H1 (cell line): ENCODE data around the gene L3MBTL1. TPM values are rescaled to one million over a fixed set of nuclear protein-coding genes. Genes with fewer than 3 reads are reported as not detected.

Source experiments
- CTCF ChIA-PET: fragments of 300-600 bp; sonication (Branson Sonifier 250); formaldehyde crosslinking; loops from one replicate; lab custom pipeline; 2021; ENCODE audit not compliant: partially characterized antibody; lab: Charles Lee
- POLR2A ChIA-PET: fragments of 300-600 bp; sonication (Branson Sonifier 250); formaldehyde crosslinking; loops from one replicate; lab custom pipeline; 2021; ENCODE audit warnings: inconsistent platforms; ENCODE audit not compliant: partially characterized antibody; lab: Charles Lee
- DNase-seq, 2 experiments: peaks; one replicate each; pipeline versions ENCODE4 v3.0.0 to v3.0.0-alpha.2; 2010 to 2022; ENCODE audit warnings: low spot score in 2 of 2, low read depth in 1 of 2, mixed read lengths in 1 of 2
- FAIRE-seq: peaks from 2 replicates; lab custom pipeline; 2011; peaks lifted over from hg19 to GRCh38; lab: Jason Lieb, UNC
- H2AFZ ChIP-seq: 2 replicates; pipeline ENCODE4 v1.8.1; 2012; ENCODE audit warnings: low read length, inconsistent platforms
- H2AK5ac ChIP-seq: 2 replicates; pipeline ENCODE4 v1.6.1; 2013; ENCODE audit warnings: low read depth, low read length
- H2BK120ac ChIP-seq: replicated peaks from 2 replicates; pipeline ENCODE3; 2013; ENCODE audit warnings: low read depth, low read length, inconsistent platforms
- H2BK12ac ChIP-seq: 2 replicates; pipeline ENCODE4 v1.6.1; 2013; ENCODE audit warnings: low read depth, low read length
- H2BK15ac ChIP-seq: 2 replicates; pipeline ENCODE4 v1.6.1; 2013; ENCODE audit warnings: low read length
- H2BK20ac ChIP-seq: 2 replicates; pipeline ENCODE4 v1.6.1; 2013; ENCODE audit warnings: low read length
- H2BK5ac ChIP-seq: 2 replicates; pipeline ENCODE4 v1.6.1; 2013; ENCODE audit warnings: low read depth, low read length
- H3K14ac ChIP-seq: 2 replicates; pipeline ENCODE4 v1.6.1; 2013; ENCODE audit warnings: inconsistent platforms; ENCODE audit not compliant: insufficient read length
- H3K18ac ChIP-seq: 2 replicates; pipeline ENCODE4 v1.6.1; 2013; ENCODE audit warnings: low read length; ENCODE audit errors: extremely low read depth
- H3K23ac ChIP-seq: 2 replicates; pipeline ENCODE4 v1.6.1; 2013; ENCODE audit warnings: inconsistent platforms; ENCODE audit not compliant: insufficient read length
- H3K23me2 ChIP-seq: 2 replicates; pipeline ENCODE4 v1.6.1; 2013; ENCODE audit warnings: low read depth, low read length
- H3K27ac ChIP-seq: 2 replicates; pipeline ENCODE4 v1.6.1; 2011; ENCODE audit warnings: low read depth, low read length, inconsistent platforms
- H3K27me3 ChIP-seq, 4 experiments: replicated peaks in 1 of 4; 1 replicate in 1 of 4; 2 replicates in 3 of 4; pipeline versions ENCODE4 v1.6.1 to v1.8.1; 2011 to 2013; ENCODE audit warnings: low read length in 3 of 4, mild to moderate bottlenecking in 3 of 4, inconsistent platforms in 2 of 4, mixed read lengths in 2 of 4, moderate library complexity in 1 of 4; ENCODE audit not compliant: control insufficient read depth in 3 of 4, insufficient read depth in 3 of 4; ENCODE audit errors: extremely low read depth in 1 of 4
- H3K36me3 ChIP-seq, 4 experiments: 2 replicates each; pipeline versions ENCODE4 v1.6.1 to v1.8.1; 2011 to 2013; ENCODE audit warnings: mild to moderate bottlenecking in 4 of 4, low read length in 3 of 4, moderate library complexity in 2 of 4, control low read depth in 1 of 4, inconsistent platforms in 1 of 4; ENCODE audit not compliant: insufficient read depth in 4 of 4, control insufficient read depth in 2 of 4
- H3K4ac ChIP-seq: replicated peaks from 2 replicates; pipeline ENCODE3; 2013; ENCODE audit warnings: low read length, low read depth, mixed read lengths, inconsistent platforms; ENCODE audit not compliant: insufficient read length
- H3K4me1 ChIP-seq, 4 experiments: replicated peaks in 1 of 4; 1 replicate in 1 of 4; 2 replicates in 3 of 4; pipeline versions ENCODE4 v1.6.1 to v1.8.1; 2011 to 2013; ENCODE audit warnings: low read length in 3 of 4, inconsistent platforms in 2 of 4, mixed read lengths in 1 of 4; ENCODE audit not compliant: insufficient read depth in 4 of 4, control insufficient read depth in 3 of 4
- H3K4me2 ChIP-seq, 2 experiments: 2 replicates each; pipeline versions ENCODE4 v1.6.1 to v1.8.1; 2011 to 2013; ENCODE audit warnings: low read depth in 2 of 2, low read length in 2 of 2, control low read depth in 1 of 2, inconsistent platforms in 1 of 2, mild to moderate bottlenecking in 1 of 2; ENCODE audit not compliant: insufficient read depth in 1 of 2
- H3K4me3 ChIP-seq, 4 experiments: fragments of 200-600, 300-600 bp in 1 of 4; sonication (generic), shearing (Covaris generic), sonication (Bioruptor Twin) in 1 of 4; 2 replicates each; pipeline versions ENCODE4 v1.5.1 to v1.8.1; 2011 to 2016; ENCODE audit warnings: low read length in 4 of 4, low read depth in 3 of 4, control low read depth in 2 of 4, inconsistent platforms in 2 of 4, mild to moderate bottlenecking in 2 of 4, mixed read lengths in 1 of 4, moderate library complexity in 1 of 4; ENCODE audit not compliant: insufficient read depth in 2 of 4; ENCODE audit errors: extremely low read depth in 1 of 4
- H3K56ac ChIP-seq: replicated peaks from 2 replicates; pipeline ENCODE3; 2013; ENCODE audit warnings: low read depth, mild to moderate bottlenecking, mixed read lengths, low read length, inconsistent platforms; ENCODE audit not compliant: insufficient read length
- H3K79me1 ChIP-seq: 2 replicates; pipeline ENCODE4 v1.6.1; 2013; ENCODE audit warnings: low read depth, low read length, control low read depth
- H3K79me2 ChIP-seq, 2 experiments: 2 replicates each; pipeline versions ENCODE4 v1.6.1 to v1.8.1; 2012 to 2013; ENCODE audit warnings: low read length in 2 of 2, mild to moderate bottlenecking in 2 of 2, inconsistent platforms in 1 of 2; ENCODE audit not compliant: insufficient read depth in 2 of 2, control insufficient read depth in 1 of 2
- H3K9ac ChIP-seq, 4 experiments: replicated peaks in 1 of 4; 1 replicate in 1 of 4; 2 replicates in 3 of 4; pipeline versions ENCODE4 v1.6.1 to v1.8.1; 2011 to 2013; ENCODE audit warnings: low read depth in 3 of 4, low read length in 3 of 4, control low read depth in 2 of 4, mild to moderate bottlenecking in 2 of 4, moderate library complexity in 2 of 4, inconsistent platforms in 1 of 4; ENCODE audit errors: extremely low read depth in 1 of 4
- H3K9me3 ChIP-seq, 2 experiments: 2 replicates each; pipeline versions ENCODE4 v1.6.1 to v1.8.1; 2012 to 2013; ENCODE audit warnings: mild to moderate bottlenecking in 2 of 2, moderate library complexity in 2 of 2, control low read depth in 1 of 2, inconsistent platforms in 1 of 2, low read depth in 1 of 2, low read length in 1 of 2, mixed read lengths in 1 of 2; ENCODE audit not compliant: insufficient read depth in 2 of 2
- H4K20me1 ChIP-seq, 2 experiments: replicated peaks in 1 of 2; 2 replicates each; pipeline versions ENCODE3 to v1.8.1; 2011 to 2013; ENCODE audit warnings: inconsistent platforms in 2 of 2, low read length in 2 of 2, mild to moderate bottlenecking in 1 of 2; ENCODE audit not compliant: insufficient read depth in 2 of 2, control insufficient read depth in 1 of 2
- H4K5ac ChIP-seq: 2 replicates; pipeline ENCODE4 v1.6.1; 2013; ENCODE audit warnings: low read length, low read depth, mixed read lengths, inconsistent platforms; ENCODE audit not compliant: insufficient read length
- H4K8ac ChIP-seq: 2 replicates; pipeline ENCODE4 v1.8.0; 2013; ENCODE audit warnings: mild to moderate bottlenecking, moderate library complexity, low read length, inconsistent platforms; ENCODE audit not compliant: insufficient read depth; ENCODE audit errors: extremely low read depth
- H4K91ac ChIP-seq: replicated peaks from 2 replicates; pipeline ENCODE3; 2013; ENCODE audit warnings: low read length, mixed read lengths, inconsistent platforms; ENCODE audit not compliant: insufficient read length
- BCL11A ChIP-seq, 2 experiments: IDR thresholded peaks; one replicate each; pipeline ENCODE4 v1.6.1; 2011; ENCODE audit warnings: low read depth in 2 of 2, low read length in 2 of 2, mild to moderate bottlenecking in 2 of 2
- CTCF ChIP-seq, 3 experiments: IDR thresholded peaks; 1 replicate in 2 of 3; 2 replicates in 1 of 3; pipeline versions ENCODE4 v1.5.1 to v1.6.1; 2011; ENCODE audit warnings: low read length in 3 of 3, mild to moderate bottlenecking in 3 of 3, inconsistent platforms in 2 of 3, low read depth in 1 of 3, moderate library complexity in 1 of 3; ENCODE audit not compliant: insufficient read depth in 1 of 3; ENCODE audit errors: control extremely low read depth in 1 of 3
- EZH2 ChIP-seq: fragments of 200-600 bp; sonication (generic); IDR thresholded peaks from 2 replicates; pipeline ENCODE4 v1.7.1; 2012; ENCODE audit warnings: low read depth, mild to moderate bottlenecking, moderate library complexity, low read length, inconsistent platforms; ENCODE audit not compliant: severe bottlenecking
- GTF2F1 ChIP-seq: IDR thresholded peaks from 2 replicates; pipeline ENCODE4 v1.6.1; 2012; ENCODE audit warnings: low read depth, low read length, improper control_type of control experiment, borderline replicate concordance
- KDM5A ChIP-seq: fragments of 200-600 bp; IDR thresholded peaks from 2 replicates; pipeline ENCODE4 v1.7.1; 2012; ENCODE audit warnings: mild to moderate bottlenecking, low read length, inconsistent platforms, mixed read lengths
- RNF2 ChIP-seq: fragments of 200-900, 300-1000 bp; sonication (generic); IDR thresholded peaks from 2 replicates; pipeline ENCODE4 v1.7.1; 2016; ENCODE audit warnings: borderline replicate concordance, low read depth, mild to moderate bottlenecking, antibody characterized with exemption, low read length; ENCODE audit not compliant: poor library complexity, severe bottlenecking; ENCODE audit errors: missing control alignments
- WGBS, 2 experiments: shearing (Covaris generic) in 1 of 2; methylation state at CpG; one replicate each; pipeline versions ENCODE4 v1.1.6 to v1.1.7; 2013 to 2015; ENCODE audit warnings: low lambda C conversion rate in 2 of 2, mixed read lengths in 2 of 2, inconsistent platforms in 1 of 2, low coverage in 1 of 2, missing lambda C conversion rate in 1 of 2; ENCODE audit not compliant: insufficient replicate concordance in 2 of 2, insufficient coverage in 1 of 2, insufficient read length in 1 of 2; ENCODE audit errors: extremely low coverage in 1 of 2, missing lambda C conversion rate in 1 of 2; 5-methylcytosine and 5-hydroxymethylcytosine counted together
- polyA plus RNA-seq, 7 experiments: library from polyadenylated mRNA; depleted of rRNA in 3 of 7; stranded (reverse) in 5 of 7; unstranded in 2 of 7; fragments of >200 nt in 5 of 7; fragments of 200-250 nt in 2 of 7; gene quantifications; 1 replicate in 5 of 7; 2 replicates in 1 of 7; 4 replicates in 1 of 7; pipeline versions ENCODE4 v1.2.1 to v1.2.3, GENCODE V29; 2011 to 2013; ENCODE audit warnings: missing spikeins in 2 of 7, mixed read lengths in 2 of 7
- total RNA-seq: library from RNA; stranded (reverse); fragmentation: NEBNext Ultra II Directional; extraction: Animal tissue kit (Norgen Biotek cat#: 25700); gene quantifications from 2 replicates; pipeline ENCODE4 v1.2.1, GENCODE V29; 2021

L3MBTL1 gene
- total and polyA plus RNA-seq, 2 of the 8 experiments (the other 6 are each of a cell fraction or from before 2014, with no cell fraction given) = 11.9 to 17.0 TPM

- Histone ChIP-seq H3K9me3 (no peaks in the 10 kb centered on the region), H3K4me1 (peaks cover 0 to 8% (median 6%) of the 10 kb centered on the region in 4 experiments; a peak in 3 of 7 replicates), H3K4ac (no peak overlapping the region), H3K18ac (no peak overlapping the region), H3K9ac (no peak overlapping the region), H3K79me2 (no peaks in the 10 kb centered on the region), H2BK120ac (no peak overlapping the region), H2BK15ac (no peak overlapping the region), H3K56ac (no peak overlapping the region)
- no peak for DNase-seq
- WGBS, 2 experiments = 87% methylated on average over 7 of the region's 7 CpGs; no CpG with 5 or more reads in 1 of the 2 experiments
- no peak for TF ChIP-seq GTF2F1
- no peak for TF ChIP-seq BCL11A (IDR thresholded peaks at IDR 0.05; ENCODE audit: low read depth in 2 of 2, low read length in 2 of 2)
- no peak for TF ChIP-seq KDM5A
- TF ChIP-seq CTCF (IDR thresholded peaks at IDR 0.05; ENCODE audit: control extremely low read depth in 1 of 3, insufficient read depth in 1 of 3, low read depth in 1 of 3, low read length in 3 of 3) = no peak
- no peak for TF ChIP-seq RNF2
- TF ChIP-seq EZH2 = no peak
- TF ChIP-seq, all 59 proteins: peak for 0
- H3K27me3 ChIP-seq = no peaks in the 10 kb centered on the region
- H3K4me3 ChIP-seq = no peak overlapping the region
- no peak overlapping the region for H4K8ac ChIP-seq
- H4K91ac ChIP-seq = no peak overlapping the region
- H2BK20ac ChIP-seq = no peak overlapping the region
- no peak overlapping the region for H2BK12ac ChIP-seq
- no peak overlapping the region for H3K4me2 ChIP-seq
- H2AFZ ChIP-seq = no peak overlapping the region
- no peak for FAIRE-seq
- ChIA-PET CTCF (interaction anchor here (0.6 to 2.4 kb wide), 10 partner anchors 9 to 443 kb away, joined by 3 to 12 read pairs (median 4); partner anchors contain the start of gene SGK2), POLR2A (interaction anchor here (1.0 to 1.2 kb wide), 2 partner anchors 11 to 82 kb away, joined by 3 to 4 read pairs; no protein-coding TSS in a partner anchor)
- no peaks in the 10 kb centered on the region for H3K36me3 ChIP-seq
- H2BK5ac ChIP-seq = no peak overlapping the region
- no peak overlapping the region for H3K23ac ChIP-seq
- no peak overlapping the region for H4K5ac ChIP-seq
- H3K23me2 ChIP-seq = no peaks in the 10 kb centered on the region
- no peak overlapping the region for H2AK5ac ChIP-seq
- H3K79me1 ChIP-seq = no peaks in the 10 kb centered on the region
- H3K14ac ChIP-seq = no peak overlapping the region
- H3K27ac ChIP-seq = no peak overlapping the region
- no peaks in the 10 kb centered on the region for H4K20me1 ChIP-seq
Measured at GRCh38 chr20:43583133-43583864, 75.8 kb downstream of the L3MBTL1 start.
